T follicular helper cell (primary cell): ENCODE data around the gene JAKMIP1.
"Not testable (repeated sequence)": the region's sequence is repeated elsewhere in the genome, so short reads cannot be mapped to it uniquely, and the experiment has no call there.

Experiments used
- DNase-seq: peaks from one replicate; pipeline ENCODE4 v3.0.0-alpha.2; 2020; ENCODE audit warnings: low read depth

The JAKMIP1 gene

GRCh38 chr4:6229095-6229494, 28.7 kb upstream of the JAKMIP1 start:
- DNase-seq: no peak

GRCh38 chr4:6228158-6229067, 28.1 kb upstream of the JAKMIP1 start:
- DNase-seq: no peak

- DNase-seq: no peak
Measured at GRCh38 chr4:6227412-6228157, 27.2 kb upstream of the JAKMIP1 start.

- no peak for DNase-seq
Measured at GRCh38 chr4:6226506-6226905, 26.2 kb upstream of the JAKMIP1 start.

GRCh38 chr4:6225469-6225868, 25.1 kb upstream of the JAKMIP1 start:
- no peak for DNase-seq

GRCh38 chr4:6224735-6225134, 24.4 kb upstream of the JAKMIP1 start:
- DNase-seq: no peak

- no peak for DNase-seq
Measured at GRCh38 chr4:6222761-6223292, 22.5 kb upstream of the JAKMIP1 start.

- DNase-seq: no peak
Measured at GRCh38 chr4:6221851-6222760, 21.8 kb upstream of the JAKMIP1 start.

GRCh38 chr4:6221301-6221850, 21.0 kb upstream of the JAKMIP1 start:
- no peak for DNase-seq

GRCh38 chr4:6217716-6218381, 17.5 kb upstream of the JAKMIP1 start:
- no peak for DNase-seq

GRCh38 chr4:6216588-6216987, 16.2 kb upstream of the JAKMIP1 start:
- no peak for DNase-seq

- DNase-seq: no peak
Measured at GRCh38 chr4:6209921-6210320, 9.6 kb upstream of the JAKMIP1 start.

GRCh38 chr4:6209291-6209690, 8.9 kb upstream of the JAKMIP1 start:
- DNase-seq: not testable (repeated sequence)

GRCh38 chr4:6208416-6208815, 8.1 kb upstream of the JAKMIP1 start:
- no peak for DNase-seq

- DNase-seq: no peak
Measured at GRCh38 chr4:6207602-6208001, 7.3 kb upstream of the JAKMIP1 start.

- no peak for DNase-seq
Measured at GRCh38 chr4:6206771-6207290, 6.5 kb upstream of the JAKMIP1 start.

GRCh38 chr4:6205973-6206372, 5.6 kb upstream of the JAKMIP1 start:
- DNase-seq: no peak

GRCh38 chr4:6205567-6205931, 5.2 kb upstream of the JAKMIP1 start:
- no peak for DNase-seq

GRCh38 chr4:6204871-6205566, 4.7 kb upstream of the JAKMIP1 start:
- no peak for DNase-seq

GRCh38 chr4:6204098-6204497, 3.7 kb upstream of the JAKMIP1 start:
- no peak for DNase-seq
